Measurements from ENCODE around the gene TRAFD1.

DNA sequence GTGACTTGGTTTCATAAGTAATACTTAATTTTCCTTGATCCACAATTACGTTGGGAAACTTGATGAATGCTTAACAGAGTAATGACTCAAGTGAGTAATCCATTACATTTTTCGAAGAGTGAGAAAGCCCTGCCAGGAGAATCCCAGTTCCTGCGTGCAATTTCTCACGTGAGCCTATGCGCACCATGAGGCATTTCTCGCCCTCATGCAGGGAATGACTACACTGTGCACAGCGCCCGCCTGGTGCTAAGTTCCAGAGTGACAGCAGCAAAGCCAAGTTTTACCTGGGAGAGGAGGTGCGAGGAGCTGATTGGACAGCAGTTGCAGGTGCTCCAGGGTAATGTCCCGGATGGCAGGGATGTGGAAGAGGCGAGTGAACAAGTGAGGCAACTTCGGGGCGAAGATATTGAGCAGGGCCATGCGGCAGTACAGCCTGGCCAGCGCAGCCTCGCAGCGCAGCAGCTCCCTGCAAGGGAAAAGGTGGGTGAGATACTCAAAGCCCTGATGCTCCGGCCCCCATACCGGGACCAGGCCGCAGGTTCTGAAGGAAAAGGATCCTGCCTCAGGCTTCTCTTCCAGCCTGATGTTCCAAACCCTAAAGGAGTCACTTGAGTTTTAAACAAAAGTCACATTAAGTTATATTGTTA lies 69.4 kb downstream of the TRAFD1 start:
- TF ChIP-seq, protein P1, sequence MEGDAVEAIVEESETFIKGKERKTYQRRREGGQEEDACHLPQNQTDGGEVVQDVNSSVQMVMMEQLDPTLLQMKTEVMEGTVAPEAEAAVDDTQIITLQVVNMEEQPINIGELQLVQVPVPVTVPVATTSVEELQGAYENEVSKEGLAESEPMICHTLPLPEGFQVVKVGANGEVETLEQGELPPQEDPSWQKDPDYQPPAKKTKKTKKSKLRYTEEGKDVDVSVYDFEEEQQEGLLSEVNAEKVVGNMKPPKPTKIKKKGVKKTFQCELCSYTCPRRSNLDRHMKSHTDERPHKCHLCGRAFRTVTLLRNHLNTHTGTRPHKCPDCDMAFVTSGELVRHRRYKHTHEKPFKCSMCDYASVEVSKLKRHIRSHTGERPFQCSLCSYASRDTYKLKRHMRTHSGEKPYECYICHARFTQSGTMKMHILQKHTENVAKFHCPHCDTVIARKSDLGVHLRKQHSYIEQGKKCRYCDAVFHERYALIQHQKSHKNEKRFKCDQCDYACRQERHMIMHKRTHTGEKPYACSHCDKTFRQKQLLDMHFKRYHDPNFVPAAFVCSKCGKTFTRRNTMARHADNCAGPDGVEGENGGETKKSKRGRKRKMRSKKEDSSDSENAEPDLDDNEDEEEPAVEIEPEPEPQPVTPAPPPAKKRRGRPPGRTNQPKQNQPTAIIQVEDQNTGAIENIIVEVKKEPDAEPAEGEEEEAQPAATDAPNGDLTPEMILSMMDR (IDR thresholded peaks at IDR 0.05) = no peak
- no peak for TF ChIP-seq POLR2A (IDR thresholded peaks at IDR 0.05)
- TF ChIP-seq POLR2AphosphoS5 (IDR thresholded peaks at IDR 0.05) = no peak
- TF ChIP-seq EP300 (IDR thresholded peaks at IDR 0.05) = no peak

Measured in suprapubic skin (tissue), 4 donors.